ENCODE data around the gene SMARCD2. TPM values are rescaled to one million over a fixed set of nuclear protein-coding genes. Genes with fewer than 3 reads are reported as not detected.

SMARCD2 gene
- total RNA-seq, 2 experiments from 2014 or later = 133 to 138 TPM

Other genes starting within 250 kb of the SMARCD2 start
- 10 to 100 TPM; 22.3 to 23.8 TPM for gene TACO1, start 241.8 kb downstream of the SMARCD2 start, total RNA-seq
- gene MAP3K3, start 220.3 kb downstream of the SMARCD2 start, total RNA-seq = 10 to 100 TPM; 38.7 to 40.3 TPM
- gene LIMD2, start 142.6 kb downstream of the SMARCD2 start, total RNA-seq = 100 to 1,000 TPM; 409 to 433 TPM
- 10 to 100 TPM; 46.8 to 49.0 TPM for gene STRADA, start 100.9 kb downstream of the SMARCD2 start, total RNA-seq
- 10 to 100 TPM; 59.2 to 65.4 TPM for gene CCDC47, start 69.1 kb downstream of the SMARCD2 start, total RNA-seq
- 100 to 1,000 TPM; 122 to 153 TPM for gene DDX42, start 68.5 kb downstream of the SMARCD2 start, total RNA-seq
- gene PSMC5, start 15.3 kb downstream of the SMARCD2 start, total RNA-seq = 100 to 1,000 TPM; 119 to 155 TPM
- gene FTSJ3, start 15.0 kb downstream of the SMARCD2 start, total RNA-seq = 10 to 100 TPM; 49.2 to 55.0 TPM
- not detected for gene CSH2, start 31.0 kb upstream of the SMARCD2 start, total RNA-seq
- gene GH2, start 39.3 kb upstream of the SMARCD2 start, total RNA-seq = not detected
- gene CSH1, start 53.9 kb upstream of the SMARCD2 start, total RNA-seq = not detected
- gene CSHL1, start 68.6 kb upstream of the SMARCD2 start, total RNA-seq = not detected
- not detected for gene GH1, start 76.2 kb upstream of the SMARCD2 start, total RNA-seq
- 10 to 100 TPM; 34.6 to 39.9 TPM for gene CD79B, start 89.6 kb upstream of the SMARCD2 start, total RNA-seq
- under 1 TPM; 0.04 to 0.17 TPM for gene SCN4A, start 130.2 kb upstream of the SMARCD2 start, total RNA-seq
- 1 to 10 TPM; 3.8 TPM for gene PRR29, start 155.7 kb upstream of the SMARCD2 start, total RNA-seq
- gene ICAM2, start 177.9 kb upstream of the SMARCD2 start, total RNA-seq = 100 to 1,000 TPM; 113 to 116 TPM

All from activated CD4-positive, alpha-beta T cell treated with anti-CD3 and anti-CD28 coated beads, Interleukin-2, amount 10 ng/mL, durations not matched to agents 7 days and 5 days (primary cell).